Measurements from ENCODE around the gene PSMD6. TPM values are rescaled to one million over a fixed set of nuclear protein-coding genes. Genes with fewer than 3 reads are reported as not detected.

Gene PSMD6
- total RNA-seq, 2 donors from 2014 or later, result 99.7 to 109 TPM

DNA sequence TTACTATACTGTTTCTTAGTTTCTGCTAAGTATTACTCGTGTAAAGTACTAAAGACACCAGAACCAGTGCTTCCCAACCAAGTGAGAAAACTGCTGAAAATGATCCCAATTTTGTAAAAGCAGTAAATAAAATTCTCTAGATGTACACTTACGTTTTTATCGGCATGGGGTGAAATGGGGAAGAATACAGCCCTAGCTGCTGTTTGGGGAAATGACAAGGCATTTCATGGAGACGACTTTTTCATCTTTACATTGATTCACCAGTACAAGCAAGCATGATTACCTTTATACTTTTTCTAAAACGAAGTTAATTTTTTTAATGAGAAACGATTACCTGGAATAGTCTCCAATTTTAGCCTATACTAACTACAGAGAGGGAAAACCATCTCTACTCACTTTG lies 1.4 kb downstream of the PSMD6 start:
- peaks cover 12% of the 10 kb centered on the region for H3K4me1 Mint-ChIP-seq
- H3K36me3 ChIP-seq (ENCODE audit: control insufficient read depth, insufficient read depth, low read length), result peaks cover 52% of the 10 kb centered on the region
- peaks cover 40% of the 10 kb centered on the region for H3K36me3 Mint-ChIP-seq (ENCODE audit: low read depth)
- no peaks in the 10 kb centered on the region for H3K9me3 Mint-ChIP-seq
- peak overlapping the region; percentile 85 for H3K4me3 Mint-ChIP-seq
- H3K9me3 ChIP-seq (ENCODE audit: control insufficient read depth, low read length), result no peaks in the 10 kb centered on the region
- no peaks in the 10 kb centered on the region for H3K4me1 ChIP-seq (ENCODE audit: control insufficient read depth, insufficient read depth, low read length)
- 94 to 95% methylated on average over 3 to 6 of the region's 6 CpGs for WGBS, 2 experiments (ENCODE audit: insufficient coverage in 1 of 2, insufficient read length in 1 of 2)
- H3K4me3 ChIP-seq (ENCODE audit: low read length), result peak overlapping the region; percentile 89
- H3K27me3 Mint-ChIP-seq (ENCODE audit: insufficient read depth), result no peaks in the 10 kb centered on the region
- TF ChIP-seq, protein P1, sequence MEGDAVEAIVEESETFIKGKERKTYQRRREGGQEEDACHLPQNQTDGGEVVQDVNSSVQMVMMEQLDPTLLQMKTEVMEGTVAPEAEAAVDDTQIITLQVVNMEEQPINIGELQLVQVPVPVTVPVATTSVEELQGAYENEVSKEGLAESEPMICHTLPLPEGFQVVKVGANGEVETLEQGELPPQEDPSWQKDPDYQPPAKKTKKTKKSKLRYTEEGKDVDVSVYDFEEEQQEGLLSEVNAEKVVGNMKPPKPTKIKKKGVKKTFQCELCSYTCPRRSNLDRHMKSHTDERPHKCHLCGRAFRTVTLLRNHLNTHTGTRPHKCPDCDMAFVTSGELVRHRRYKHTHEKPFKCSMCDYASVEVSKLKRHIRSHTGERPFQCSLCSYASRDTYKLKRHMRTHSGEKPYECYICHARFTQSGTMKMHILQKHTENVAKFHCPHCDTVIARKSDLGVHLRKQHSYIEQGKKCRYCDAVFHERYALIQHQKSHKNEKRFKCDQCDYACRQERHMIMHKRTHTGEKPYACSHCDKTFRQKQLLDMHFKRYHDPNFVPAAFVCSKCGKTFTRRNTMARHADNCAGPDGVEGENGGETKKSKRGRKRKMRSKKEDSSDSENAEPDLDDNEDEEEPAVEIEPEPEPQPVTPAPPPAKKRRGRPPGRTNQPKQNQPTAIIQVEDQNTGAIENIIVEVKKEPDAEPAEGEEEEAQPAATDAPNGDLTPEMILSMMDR (conservative IDR thresholded peaks at IDR 0.05), result no peak
- no peak overlapping the region for H3K27ac Mint-ChIP-seq
- no peaks in the 10 kb centered on the region for H3K27me3 ChIP-seq (ENCODE audit: control insufficient read depth, insufficient read depth, low read length, poor library complexity, severe bottlenecking)
- H3K27ac ChIP-seq (ENCODE audit: low read depth, low read length), result no peak overlapping the region
- H3K9ac ChIP-seq (ENCODE audit: extremely low read depth, low read length, poor library complexity, severe bottlenecking), result no peak overlapping the region
- DNase-seq, result no peak

DNA sequence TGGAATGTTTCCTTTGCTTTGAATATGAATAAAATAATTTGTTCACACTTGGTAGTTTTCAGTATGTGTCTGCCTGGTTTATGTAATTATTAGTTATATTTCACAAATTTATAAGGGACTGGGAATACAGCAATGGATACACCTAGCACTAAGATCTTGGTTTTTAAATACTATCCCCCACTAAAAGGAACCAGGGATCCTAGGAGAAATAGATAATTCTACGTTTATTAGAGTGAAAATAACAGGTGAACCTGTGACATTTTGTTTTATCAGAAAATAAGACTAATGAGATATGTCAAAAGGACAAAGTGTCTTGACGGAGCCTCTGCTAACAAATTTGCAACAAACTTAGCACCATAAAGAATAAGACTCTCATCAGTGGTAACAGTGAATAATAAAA lies 3.4 kb downstream of the PSMD6 start:
- Mint-ChIP-seq H3K36me3 (ENCODE audit: low read depth) (peaks cover 51% of the 10 kb centered on the region), H3K4me1 (peaks cover 12% of the 10 kb centered on the region), H3K9me3 (no peaks in the 10 kb centered on the region), H3K27me3 (ENCODE audit: insufficient read depth) (no peaks in the 10 kb centered on the region), H3K4me3 (no peak overlapping the region), H3K27ac (no peak overlapping the region)
- H3K9me3 ChIP-seq (ENCODE audit: control insufficient read depth, low read length), result no peaks in the 10 kb centered on the region
- WGBS, 2 experiments (ENCODE audit: insufficient coverage in 1 of 2, insufficient read length in 1 of 2), result 95% methylated on average over 2 of the region's 2 CpGs; no CpG with 5 or more reads in 1 of the 2 experiments
- TF ChIP-seq, protein P1 (conservative IDR thresholded peaks at IDR 0.05), result no peak
- H3K4me1 ChIP-seq (ENCODE audit: control insufficient read depth, insufficient read depth, low read length), result no peaks in the 10 kb centered on the region
- no peaks in the 10 kb centered on the region for H3K27me3 ChIP-seq (ENCODE audit: control insufficient read depth, insufficient read depth, low read length, poor library complexity, severe bottlenecking)
- peaks cover 70% of the 10 kb centered on the region for H3K36me3 ChIP-seq (ENCODE audit: control insufficient read depth, insufficient read depth, low read length)
- no peak overlapping the region for H3K4me3 ChIP-seq (ENCODE audit: low read length)
- no peak overlapping the region for H3K9ac ChIP-seq (ENCODE audit: extremely low read depth, low read length, poor library complexity, severe bottlenecking)
- DNase-seq, result no peak
- no peak overlapping the region for H3K27ac ChIP-seq (ENCODE audit: low read depth, low read length)

DNA sequence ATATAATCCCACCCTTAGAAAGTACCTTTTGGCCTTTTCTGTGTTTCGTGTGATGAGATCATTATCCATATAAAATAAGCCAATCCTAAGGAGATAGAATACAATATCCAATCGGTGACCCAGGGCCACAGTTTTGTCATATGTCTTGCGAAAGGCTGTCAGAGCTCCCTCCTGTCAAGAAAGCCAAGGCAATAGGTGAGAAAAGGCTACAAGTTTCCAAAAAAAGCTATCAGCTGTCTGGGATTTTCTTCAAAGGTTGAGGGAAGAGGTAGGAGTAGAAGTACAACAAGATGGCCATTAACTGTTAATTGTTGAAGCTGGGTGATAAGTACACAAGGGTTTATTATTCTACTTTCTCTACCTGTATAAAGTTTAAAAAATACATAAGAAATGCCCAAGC lies 4.0 kb downstream of the PSMD6 start:
- 96 to 100% methylated on average over 3 of the region's 3 CpGs for WGBS, 2 experiments (ENCODE audit: insufficient coverage in 1 of 2, insufficient read length in 1 of 2)
- Mint-ChIP-seq H3K4me1 (peaks cover 12% of the 10 kb centered on the region), H3K27ac (no peak overlapping the region), H3K27me3 (ENCODE audit: insufficient read depth) (no peaks in the 10 kb centered on the region), H3K36me3 (ENCODE audit: low read depth) (peaks cover 57% of the 10 kb centered on the region), H3K9me3 (no peaks in the 10 kb centered on the region), H3K4me3 (no peak overlapping the region)
- DNase-seq, result no peak
- Histone ChIP-seq H3K27me3 (ENCODE audit: control insufficient read depth, insufficient read depth, low read length, poor library complexity, severe bottlenecking) (no peaks in the 10 kb centered on the region), H3K4me3 (ENCODE audit: low read length) (no peak overlapping the region), H3K9ac (ENCODE audit: extremely low read depth, low read length, poor library complexity, severe bottlenecking) (no peak overlapping the region), H3K9me3 (ENCODE audit: control insufficient read depth, low read length) (no peaks in the 10 kb centered on the region), H3K4me1 (ENCODE audit: control insufficient read depth, insufficient read depth, low read length) (no peaks in the 10 kb centered on the region), H3K27ac (ENCODE audit: low read depth, low read length) (no peak overlapping the region), H3K36me3 (ENCODE audit: control insufficient read depth, insufficient read depth, low read length) (peaks cover 76% of the 10 kb centered on the region)
- TF ChIP-seq, protein P1 (conservative IDR thresholded peaks at IDR 0.05), result no peak

All from endodermal cell (in vitro differentiated cells).